Measurements from ENCODE around the gene GRIA1.

GRIA1 gene

GRCh38 chr5:153623124-153623523 is 132.7 kb downstream of the GRIA1 start:
- no peak overlapping the region for H3K9ac ChIP-seq (ENCODE audit: low read length)
- no peaks in the 10 kb centered on the region for H4K20me1 ChIP-seq (ENCODE audit: insufficient read depth, low read length)
- no peak for DNase-seq
- TF ChIP-seq CTCF (IDR thresholded peaks at IDR 0.05; ENCODE audit: low read length) (no peak), EZH2phosphoT487 (IDR thresholded peaks at IDR 0.05; ENCODE audit: low read length) (no peak), EZH2 (optimal IDR thresholded peaks at IDR 0.05; ENCODE audit: low read depth, low read length) (no peak)
- H3F3A ChIP-seq (ENCODE audit: insufficient read depth, low read length) = peaks cover 3% of the 10 kb centered on the region; the same call in 1 of the 2 replicates
- H3K4me2 ChIP-seq (ENCODE audit: low read depth, low read length) = no peak overlapping the region
- no peaks in the 10 kb centered on the region for H3K9me3 ChIP-seq (replicated peaks; ENCODE audit: insufficient read depth, low read length)
- no peaks in the 10 kb centered on the region for H3K9me2 ChIP-seq (replicated peaks; ENCODE audit: insufficient read depth, low read length)
- H3K27ac ChIP-seq (ENCODE audit: low read length) = no peak overlapping the region
- H3K27me3 ChIP-seq (replicated peaks; ENCODE audit: insufficient read depth, low read length) = no peaks in the 10 kb centered on the region
- no peaks in the 10 kb centered on the region for H3K79me2 ChIP-seq (ENCODE audit: low read length)
- H3K36me3 ChIP-seq (replicated peaks; ENCODE audit: insufficient read depth, low read length) = no peaks in the 10 kb centered on the region
- no peak overlapping the region for H2AFZ ChIP-seq (ENCODE audit: low read length)
- H3K4me3 ChIP-seq (ENCODE audit: low read length) = no peak overlapping the region
- peaks cover 27% of the 10 kb centered on the region for H3K4me1 ChIP-seq (ENCODE audit: low read length)

DNA sequence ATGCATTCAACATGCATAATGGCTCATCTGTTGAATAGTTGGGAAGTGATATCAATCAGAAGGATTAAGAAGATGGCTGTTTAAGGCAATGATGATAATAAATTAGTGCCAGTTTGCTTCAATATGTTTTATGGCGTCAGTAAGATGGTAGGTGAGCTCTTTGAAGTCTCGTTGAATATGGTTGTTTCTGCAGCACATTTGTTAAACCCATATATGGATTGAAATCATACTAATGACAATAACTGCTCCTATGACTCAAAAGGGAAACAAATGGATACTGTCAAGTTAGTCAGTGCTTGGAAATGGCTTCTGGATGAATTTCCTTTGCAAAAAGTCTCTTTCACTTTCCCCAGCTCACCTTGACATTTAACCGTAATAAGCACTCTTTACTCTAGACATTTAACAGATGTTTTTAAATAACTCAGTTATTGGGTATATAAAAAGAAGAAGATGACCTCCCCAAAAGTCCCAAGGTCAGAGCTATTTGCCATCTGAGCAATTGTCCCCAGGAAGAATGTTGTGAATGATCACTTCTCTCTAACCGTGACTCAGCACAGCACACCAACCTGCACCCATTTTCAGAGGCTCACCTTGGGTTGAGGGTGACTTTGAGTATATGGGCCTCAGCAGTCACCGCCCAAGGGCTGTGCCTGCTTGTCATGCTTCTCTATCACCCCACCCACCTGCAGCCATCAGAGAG is 133.4 kb downstream of the GRIA1 start:
- H2AFZ ChIP-seq (ENCODE audit: low read length) = no peak overlapping the region
- H3K27me3 ChIP-seq (replicated peaks; ENCODE audit: insufficient read depth, low read length) = no peaks in the 10 kb centered on the region
- H3K4me1 ChIP-seq (ENCODE audit: low read length) = peaks cover 35% of the 10 kb centered on the region
- no peak overlapping the region for H3K27ac ChIP-seq (ENCODE audit: low read length)
- H4K20me1 ChIP-seq (ENCODE audit: insufficient read depth, low read length) = no peaks in the 10 kb centered on the region
- H3K4me2 ChIP-seq (ENCODE audit: low read depth, low read length) = no peak overlapping the region
- H3K79me2 ChIP-seq (ENCODE audit: low read length) = no peaks in the 10 kb centered on the region
- no peak for DNase-seq
- H3K36me3 ChIP-seq (replicated peaks; ENCODE audit: insufficient read depth, low read length) = no peaks in the 10 kb centered on the region
- H3K9ac ChIP-seq (ENCODE audit: low read length) = no peak overlapping the region
- H3K4me3 ChIP-seq (ENCODE audit: low read length) = no peak overlapping the region
- H3F3A ChIP-seq (ENCODE audit: insufficient read depth, low read length) = peaks cover 5% of the 10 kb centered on the region; the same call in 1 of the 2 replicates
- no peaks in the 10 kb centered on the region for H3K9me3 ChIP-seq (replicated peaks; ENCODE audit: insufficient read depth, low read length)
- H3K9me2 ChIP-seq (replicated peaks; ENCODE audit: insufficient read depth, low read length) = no peaks in the 10 kb centered on the region
- TF ChIP-seq EZH2phosphoT487 (IDR thresholded peaks at IDR 0.05; ENCODE audit: low read length) (no peak), EZH2 (optimal IDR thresholded peaks at IDR 0.05; ENCODE audit: low read depth, low read length) (no peak), CTCF (IDR thresholded peaks at IDR 0.05; ENCODE audit: low read length) (no peak)

DNA sequence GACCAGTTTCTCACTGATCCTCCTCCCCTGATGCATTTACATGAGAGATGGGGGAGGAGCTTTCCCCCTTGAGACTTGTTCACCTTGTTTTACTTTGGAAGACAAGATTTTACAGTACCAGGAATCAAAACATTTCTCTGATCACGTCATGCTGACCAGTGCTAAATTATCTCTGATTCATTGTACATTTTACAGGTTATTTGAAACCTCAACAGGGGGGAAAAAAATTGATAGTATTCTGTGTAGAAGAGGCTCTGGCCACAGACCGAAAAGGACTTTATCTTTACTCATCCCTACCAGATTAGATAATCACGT is 133.9 kb downstream of the GRIA1 start:
- Histone ChIP-seq H3F3A (ENCODE audit: insufficient read depth, low read length) (peaks cover 5% of the 10 kb centered on the region; the same call in 1 of the 2 replicates), H3K4me1 (ENCODE audit: low read length) (peaks cover 40% of the 10 kb centered on the region), H3K79me2 (ENCODE audit: low read length) (no peaks in the 10 kb centered on the region), H2AFZ (ENCODE audit: low read length) (no peak overlapping the region), H4K20me1 (ENCODE audit: insufficient read depth, low read length) (no peaks in the 10 kb centered on the region), H3K27ac (ENCODE audit: low read length) (no peak overlapping the region), H3K9ac (ENCODE audit: low read length) (no peak overlapping the region), H3K4me3 (ENCODE audit: low read length) (no peak overlapping the region), H3K9me2 (replicated peaks; ENCODE audit: insufficient read depth, low read length) (no peaks in the 10 kb centered on the region), H3K9me3 (replicated peaks; ENCODE audit: insufficient read depth, low read length) (no peaks in the 10 kb centered on the region), H3K27me3 (replicated peaks; ENCODE audit: insufficient read depth, low read length) (no peaks in the 10 kb centered on the region), H3K4me2 (ENCODE audit: low read depth, low read length) (no peak overlapping the region), H3K36me3 (replicated peaks; ENCODE audit: insufficient read depth, low read length) (no peaks in the 10 kb centered on the region)
- DNase-seq = no peak
- TF ChIP-seq EZH2phosphoT487 (IDR thresholded peaks at IDR 0.05; ENCODE audit: low read length) (no peak), EZH2 (optimal IDR thresholded peaks at IDR 0.05; ENCODE audit: low read depth, low read length) (no peak), CTCF (IDR thresholded peaks at IDR 0.05; ENCODE audit: low read length) (no peak)

Measured in MM.1S (cell line).